Astrocyte (in vitro differentiated cells and primary cell): Measurements from ENCODE around the gene SORL1-AS1.

Experiments
- DNase-seq: peaks from one replicate; pipeline ENCODE4 v3.0.0-alpha.2; 2010; ENCODE audit warnings: low read depth
- FAIRE-seq: peaks from 2 replicates; lab custom pipeline; 2011; peaks lifted over from hg19 to GRCh38; lab: Jason Lieb, UNC
- H2AFZ ChIP-seq: 2 replicates; pipeline ENCODE4 v1.6.0; 2012; ENCODE audit warnings: low read depth, low read length, inconsistent platforms
- H3K27ac ChIP-seq: 2 replicates; pipeline ENCODE4 v1.5.1; 2011; ENCODE audit warnings: low read depth, low read length, inconsistent platforms
- H3K27me3 ChIP-seq: 2 replicates; pipeline ENCODE4 v1.6.0; 2011; ENCODE audit warnings: low read length, inconsistent platforms; ENCODE audit not compliant: insufficient read depth
- H3K36me3 ChIP-seq: 2 replicates; pipeline ENCODE4 v1.5.1; 2011; ENCODE audit warnings: low read length, inconsistent platforms; ENCODE audit not compliant: insufficient read depth
- H3K4me1 ChIP-seq: 2 replicates; pipeline ENCODE4 v1.5.1; 2011; ENCODE audit warnings: low read length, inconsistent platforms; ENCODE audit not compliant: insufficient read depth
- H3K4me2 ChIP-seq: 2 replicates; pipeline ENCODE4 v1.6.0; 2012; ENCODE audit warnings: low read length, inconsistent platforms
- H3K4me3 ChIP-seq: 2 replicates; pipeline ENCODE4 v1.5.1; 2011; ENCODE audit warnings: low read depth, mild to moderate bottlenecking, low read length, inconsistent platforms; ENCODE audit not compliant: insufficient read depth
- H3K79me2 ChIP-seq: 2 replicates; pipeline ENCODE4 v1.6.0; 2012; ENCODE audit warnings: mild to moderate bottlenecking, low read length, inconsistent platforms; ENCODE audit not compliant: insufficient read depth
- H3K9ac ChIP-seq: 2 replicates; pipeline ENCODE4 v1.6.0; 2012; ENCODE audit warnings: mild to moderate bottlenecking, low read length, inconsistent platforms
- H3K9me3 ChIP-seq: 2 replicates; pipeline ENCODE4 v1.5.1; 2012; ENCODE audit warnings: low read depth, mild to moderate bottlenecking, low read length, inconsistent platforms; ENCODE audit not compliant: insufficient read depth
- H4K20me1 ChIP-seq: 2 replicates; pipeline ENCODE4 v1.6.0; 2012; ENCODE audit warnings: low read length, inconsistent platforms; ENCODE audit not compliant: insufficient read depth
- H3K27ac Mint-ChIP-seq: one replicate; pipeline ENCODE4 v1.8.0; 2021; ENCODE audit warnings: mild to moderate bottlenecking, mixed read lengths; ENCODE audit not compliant: unreplicated experiment
- H3K27me3 Mint-ChIP-seq: one replicate; pipeline ENCODE4 v1.8.0; 2021; ENCODE audit warnings: low read depth, mixed read lengths; ENCODE audit not compliant: unreplicated experiment
- H3K36me3 Mint-ChIP-seq: one replicate; pipeline ENCODE4 v1.8.0; 2021; ENCODE audit warnings: low read depth, mixed read lengths; ENCODE audit not compliant: unreplicated experiment
- H3K4me1 Mint-ChIP-seq: one replicate; pipeline ENCODE4 v1.8.0; 2021; ENCODE audit warnings: low read depth, mixed read lengths; ENCODE audit not compliant: unreplicated experiment
- H3K4me3 Mint-ChIP-seq: one replicate; pipeline ENCODE4 v1.8.0; 2021; ENCODE audit warnings: mild to moderate bottlenecking, moderate library complexity, mixed read lengths; ENCODE audit not compliant: unreplicated experiment
- H3K9me3 Mint-ChIP-seq: one replicate; pipeline ENCODE4 v1.8.0; 2021; ENCODE audit warnings: mild to moderate bottlenecking, mixed read lengths; ENCODE audit not compliant: unreplicated experiment
- CTCF ChIP-seq: IDR thresholded peaks from 2 replicates; pipeline ENCODE4 v1.5.1; 2011; ENCODE audit warnings: low read depth, mild to moderate bottlenecking, inconsistent platforms, low read length, moderate library complexity; ENCODE audit not compliant: insufficient read depth
- EZH2 ChIP-seq: IDR thresholded peaks from 2 replicates; pipeline ENCODE4 v1.6.1; 2012; ENCODE audit warnings: mild to moderate bottlenecking, low read length, inconsistent platforms; ENCODE audit not compliant: insufficient read depth

SORL1-AS1 gene

GRCh38 chr11:121465709-121466062 lies 12.9 kb upstream of the SORL1-AS1 start:
- peaks cover 36% of the 10 kb centered on the region for H3K4me1 ChIP-seq
- H3K27me3 ChIP-seq, result no peaks in the 10 kb centered on the region
- no peak overlapping the region for H2AFZ ChIP-seq
- peak overlapping the region; percentile 98 for H3K27ac Mint-ChIP-seq
- DNase-seq (no peak), FAIRE-seq (no peak)
- H3K4me3 ChIP-seq, result no peak overlapping the region
- no peaks in the 10 kb centered on the region for H3K79me2 ChIP-seq
- H3K9ac ChIP-seq, result peak overlapping the region; percentile 57
- H3K36me3 ChIP-seq, result no peaks in the 10 kb centered on the region
- H3K9me3 Mint-ChIP-seq, result no peaks in the 10 kb centered on the region
- H3K27ac ChIP-seq, result peak overlapping the region; percentile 78
- no peak for TF ChIP-seq CTCF
- no peaks in the 10 kb centered on the region for H4K20me1 ChIP-seq
- no peaks in the 10 kb centered on the region for H3K9me3 ChIP-seq
- H3K4me3 Mint-ChIP-seq, result no peak overlapping the region
- H3K36me3 Mint-ChIP-seq, result no peaks in the 10 kb centered on the region
- H3K27me3 Mint-ChIP-seq, result no peaks in the 10 kb centered on the region
- peak overlapping the region; percentile 79 for H3K4me2 ChIP-seq
- H3K4me1 Mint-ChIP-seq, result peaks cover 40% of the 10 kb centered on the region

- no peak overlapping the region for H3K4me3 ChIP-seq
- H3K27ac ChIP-seq, result peak overlapping the region; percentile 41
- Mint-ChIP-seq H3K4me1 (peaks cover 40% of the 10 kb centered on the region), H3K9me3 (no peaks in the 10 kb centered on the region), H3K27ac (peak overlapping the region; percentile 72), H3K4me3 (no peak overlapping the region), H3K27me3 (no peaks in the 10 kb centered on the region), H3K36me3 (no peaks in the 10 kb centered on the region)
- H3K4me1 ChIP-seq, result peaks cover 36% of the 10 kb centered on the region
- H3K9me3 ChIP-seq, result no peaks in the 10 kb centered on the region
- no peak overlapping the region for H3K9ac ChIP-seq
- peak; percentile 96 for DNase-seq
- H2AFZ ChIP-seq, result no peak overlapping the region
- no peaks in the 10 kb centered on the region for H3K79me2 ChIP-seq
- H3K4me2 ChIP-seq, result peak overlapping the region; percentile 63
- TF ChIP-seq CTCF (no peak), EZH2 (no peak)
- H3K36me3 ChIP-seq, result no peaks in the 10 kb centered on the region
- no peaks in the 10 kb centered on the region for H4K20me1 ChIP-seq
- peak; percentile 97 for FAIRE-seq
- no peaks in the 10 kb centered on the region for H3K27me3 ChIP-seq
Observed at GRCh38 chr11:121464352-121464946, 11.7 kb upstream of the SORL1-AS1 start.

- Mint-ChIP-seq H3K27ac (no peak overlapping the region), H3K4me1 (peaks cover 40% of the 10 kb centered on the region), H3K27me3 (no peaks in the 10 kb centered on the region), H3K9me3 (no peaks in the 10 kb centered on the region), H3K36me3 (no peaks in the 10 kb centered on the region), H3K4me3 (no peak overlapping the region)
- Histone ChIP-seq H3K79me2 (no peaks in the 10 kb centered on the region), H3K36me3 (no peaks in the 10 kb centered on the region), H3K9me3 (no peaks in the 10 kb centered on the region), H4K20me1 (no peaks in the 10 kb centered on the region), H3K27ac (peak overlapping the region; percentile 41), H3K4me1 (peaks cover 36% of the 10 kb centered on the region), H3K4me2 (peak overlapping the region; percentile 63), H3K27me3 (no peaks in the 10 kb centered on the region), H2AFZ (no peak overlapping the region), H3K4me3 (no peak overlapping the region), H3K9ac (no peak overlapping the region)
- TF ChIP-seq EZH2 (no peak), CTCF (no peak)
- FAIRE-seq (peak; percentile 5), DNase-seq (no peak)
Observed at GRCh38 chr11:121463689-121464335, 11.0 kb upstream of the SORL1-AS1 start.
